ENCODE measurements around the gene PRPF18. TPM values are rescaled to one million over a fixed set of nuclear protein-coding genes. Genes with fewer than 3 reads are reported as not detected.

Gene PRPF18
- polyA plus RNA-seq, 2 of the 4 experiments (the other 2 are of a cell fraction) = 22.3 to 39.6 TPM

- no peak for DNase-seq (ENCODE audit: low read depth in 1 of 2, low spot score in 1 of 2)
- Histone ChIP-seq H3K9me3 (no peaks in the 10 kb centered on the region), H3K4me1 (no peaks in the 10 kb centered on the region), H3K4me2 (no peak overlapping the region), H3K4me3 (no peak overlapping the region), H3K27ac (no peak overlapping the region)
- ATAC-seq = no peak
- TF ChIP-seq MAFK (IDR thresholded peaks at IDR 0.05; ENCODE audit: partially characterized antibody) = peak; percentile 65
- no peak for TF ChIP-seq RFX5 (IDR thresholded peaks at IDR 0.05)
- no peak for TF ChIP-seq HOXB13 (CRISPR knock-in tag; IDR thresholded peaks at IDR 0.05; ENCODE audit: low read depth)
- no peak for TF ChIP-seq ZSCAN20 (CRISPR knock-in tag; IDR thresholded peaks at IDR 0.05)
- POLR2A ChIA-PET = no interaction called here
- FAIRE-seq = no peak
- 41% methylated on average over 5 of the region's 5 CpGs for WGBS (ENCODE audit: missing lambda C conversion rate)
- CTCF ChIA-PET = interaction anchor here (0.6 to 1.9 kb wide), 4 partner anchors 48 to 381 kb away, joined by 3 to 6 read pairs (median 3); partner anchors contain the start of gene MCM10
These were observed 44.2 kb upstream of the PRPF18 start for GRCh38 chr10:13542533-13542932.

DNA sequence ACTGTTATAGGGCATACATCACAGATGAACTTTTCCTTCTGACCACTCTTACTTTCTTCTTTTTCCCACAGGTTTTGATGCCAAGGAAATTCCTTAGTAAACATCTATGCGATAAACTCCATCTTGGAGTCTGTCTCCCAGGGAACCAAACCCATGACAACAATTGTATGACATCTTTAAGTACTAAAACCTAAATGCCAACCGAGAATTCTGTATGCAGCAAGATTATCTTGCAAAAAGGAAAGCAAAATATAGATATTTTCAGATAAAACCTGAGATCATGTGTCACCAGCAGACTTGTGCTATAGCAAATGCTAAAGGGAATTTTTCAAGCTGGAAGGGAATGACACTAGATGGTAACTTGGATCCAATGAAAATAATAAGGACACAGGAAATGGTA, 36.0 kb upstream of the PRPF18 start:
- no peak for FAIRE-seq
- no peak for TF ChIP-seq RARB (CRISPR knock-in tag; IDR thresholded peaks at IDR 0.05)
- no peak for TF ChIP-seq JUN (IDR thresholded peaks at IDR 0.05)
- TF ChIP-seq PBX3 (IDR thresholded peaks at IDR 0.05) = no peak
- no peak for TF ChIP-seq NR3C1 (IDR thresholded peaks at IDR 0.05)
- no peak for TF ChIP-seq RAD21 (conservative IDR thresholded peaks at IDR 0.05 in 1 of 2, IDR thresholded peaks at IDR 0.05 in 1 of 2)
- no peak for TF ChIP-seq NPAS2 (CRISPR knock-in tag; IDR thresholded peaks at IDR 0.05; ENCODE audit: borderline replicate concordance)
- TF ChIP-seq CEBPB (IDR thresholded peaks at IDR 0.05) = no peak
- no peak for TF ChIP-seq POLR2AphosphoS2 (conservative IDR thresholded peaks at IDR 0.05; ENCODE audit: low read length)
- no peak for TF ChIP-seq FOXS1 (CRISPR knock-in tag; IDR thresholded peaks at IDR 0.05)
- no peak for TF ChIP-seq GATA3 (IDR thresholded peaks at IDR 0.05; ENCODE audit: borderline replicate concordance)
- TF ChIP-seq HEYL (CRISPR knock-in tag; IDR thresholded peaks at IDR 0.05) = no peak
- TF ChIP-seq ELK1 (IDR thresholded peaks at IDR 0.05; ENCODE audit: low read depth, low read length) = no peak
- TF ChIP-seq RNF2 (IDR thresholded peaks at IDR 0.05; ENCODE audit: borderline replicate concordance, low read depth) = no peak
- H3K4me1 ChIP-seq = no peaks in the 10 kb centered on the region

GRCh38 chr10:13555884-13556510, 30.8 kb upstream of the PRPF18 start:
- ChIA-PET CTCF (interaction anchor here (1.0 to 1.1 kb wide), 2 partner anchors 19 to 184 kb away, joined by 3 to 4 read pairs; no protein-coding TSS in a partner anchor), POLR2A (interaction anchor here (1.0 kb wide), 1 partner anchor 31 kb away, joined by 4 read pairs; the partner anchor contains the start of gene PRPF18)
- DNase-seq (ENCODE audit: low read depth in 1 of 2, low spot score in 1 of 2) (peak in 1 of 2 experiments; percentile 17), FAIRE-seq (no peak), ATAC-seq (no peak; a peak in 1 of 6 replicates)
- 0 out of 3 replicates have a peak, but pooled peaks cover 5% of the 10 kb centered on the region for H3K4me1 ChIP-seq
- no peak overlapping the region for H3K4me3 ChIP-seq
- TF ChIP-seq NFE2L2 (conservative IDR thresholded peaks at IDR 0.05; ENCODE audit: low read length) = no peak
- no peak for TF ChIP-seq REST (IDR thresholded peaks at IDR 0.05)
- no peak for TF ChIP-seq JUNB (IDR thresholded peaks at IDR 0.05)
- TF ChIP-seq FOSL2 (IDR thresholded peaks at IDR 0.05) = no peak
- TF ChIP-seq FOSL2 (CRISPR knock-in tag; IDR thresholded peaks at IDR 0.05) = no peak
- no peak for TF ChIP-seq NPAS2 (CRISPR knock-in tag; IDR thresholded peaks at IDR 0.05; ENCODE audit: borderline replicate concordance)
- no peak for TF ChIP-seq CHD4 (IDR thresholded peaks at IDR 0.05; ENCODE audit: borderline replicate concordance)
- TF ChIP-seq MAFK (IDR thresholded peaks at IDR 0.05; ENCODE audit: partially characterized antibody) = no peak
- H3K4me2 ChIP-seq = no peak overlapping the region
- H3K27ac ChIP-seq = no peak overlapping the region
- H3K9me3 ChIP-seq = peaks cover 3% of the 10 kb centered on the region; the same call in 1 of the 3 replicates
- WGBS (ENCODE audit: missing lambda C conversion rate) = 48% methylated on average over 2 of the region's 2 CpGs

More for the DNA sequence above, 36.0 kb upstream of the PRPF18 start:
- no peak for DNase-seq (ENCODE audit: low read depth in 1 of 2, low spot score in 1 of 2)
- Histone ChIP-seq H3K27ac (no peak overlapping the region), H3K4me3 (no peak overlapping the region), H3K4me2 (no peak overlapping the region), H3K9me3 (peaks cover 16% of the 10 kb centered on the region; the same call in 2 of the 3 replicates)
- ATAC-seq = no peak
- CTCF ChIA-PET = no interaction called here
- POLR2A ChIA-PET = no interaction called here
- WGBS (ENCODE audit: missing lambda C conversion rate) = 46% methylated on average over 2 of the region's 2 CpGs

Data from A549 (cell line).